Hindlimb muscle (tissue), 1 donor: ENCODE data around the gene CAV1. TPM values are rescaled to one million over a fixed set of nuclear protein-coding genes. Genes with fewer than 3 reads are reported as not detected.

Experiments used
- DNase-seq: peaks from one replicate; pipeline ENCODE4 v3.0.0-alpha.2; 2013
- polyA plus RNA-seq: library from polyadenylated mRNA; unstranded; fragments of 120-200 nt; gene quantifications from one replicate; pipeline ENCODE4 v1.2.1, GENCODE V29; 2013; ENCODE audit not compliant: insufficient read length

The CAV1 gene
- polyA plus RNA-seq, 1 donor = 196 TPM

DNA sequence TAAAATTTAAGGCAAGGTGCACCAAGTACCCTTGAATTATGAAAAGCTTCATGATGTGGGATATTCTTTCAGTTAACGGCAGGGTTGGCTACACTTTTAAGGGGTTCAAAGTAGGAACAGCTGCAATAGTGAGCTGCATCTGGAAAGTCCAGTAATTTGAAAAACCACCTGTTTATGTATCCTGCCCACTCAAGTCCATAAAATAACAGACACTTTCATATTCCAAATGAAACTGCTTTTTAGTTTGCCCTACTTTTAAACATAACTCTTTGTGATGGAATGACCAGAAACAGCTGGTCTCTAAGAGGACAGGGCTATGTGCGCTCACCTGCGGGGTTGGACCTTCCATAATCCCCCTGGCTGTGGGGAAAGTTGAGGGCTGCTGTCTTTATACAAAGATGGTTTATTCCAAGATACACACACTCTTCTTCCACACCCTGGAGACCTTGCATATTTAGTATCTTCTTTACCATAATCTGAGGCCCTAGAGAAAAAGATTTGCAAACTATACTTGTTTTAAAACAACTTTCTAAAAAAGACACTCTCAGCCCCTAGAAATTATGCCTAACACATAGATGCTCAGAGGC, 7.4 kb downstream of the CAV1 start:
- no peak for DNase-seq

GRCh38 chr7:116534790-116535189, 10.0 kb downstream of the CAV1 start:
- DNase-seq = no peak

- DNase-seq = no peak
These were observed 10.6 kb downstream of the CAV1 start for GRCh38 chr7:116535416-116535815.

DNA sequence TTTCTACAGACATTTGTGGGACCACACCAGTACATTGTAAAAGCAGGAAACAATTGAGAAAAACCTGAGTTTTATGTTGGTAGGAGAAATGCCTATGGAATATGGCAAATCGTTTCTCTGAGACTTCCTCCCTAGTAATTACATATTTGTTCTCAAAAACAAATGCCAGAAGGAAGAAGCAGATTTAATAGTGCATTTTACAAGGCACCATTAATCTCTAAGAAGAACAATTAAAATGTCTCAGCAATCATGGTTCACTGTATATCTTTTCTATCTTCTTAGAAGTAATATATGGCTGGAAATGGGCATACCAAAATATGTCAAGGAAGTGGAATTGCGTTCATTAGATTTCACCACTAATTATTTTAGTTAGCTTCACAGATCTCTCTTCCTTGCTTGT, 13.3 kb downstream of the CAV1 start:
- DNase-seq = no peak

DNA sequence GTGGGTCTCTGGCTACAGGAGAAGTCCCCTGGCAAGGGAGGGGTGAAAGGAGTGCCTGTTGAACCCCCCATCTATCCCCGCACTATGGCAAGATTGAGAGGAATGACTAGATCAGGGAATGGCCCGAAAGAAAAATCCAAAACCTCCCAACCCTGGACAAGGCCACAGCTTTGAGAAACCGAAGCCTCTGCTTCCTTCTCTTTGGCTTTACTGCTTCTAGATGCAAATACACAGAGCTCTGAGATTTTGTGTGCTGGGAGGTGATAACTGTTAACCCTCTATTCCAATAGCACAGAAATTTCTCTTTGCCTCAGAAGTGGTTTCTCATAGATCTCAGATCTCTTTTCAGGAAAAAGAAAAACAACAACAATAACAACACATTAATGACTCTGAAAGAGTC, 15.0 kb downstream of the CAV1 start:
- DNase-seq = no peak

DNA sequence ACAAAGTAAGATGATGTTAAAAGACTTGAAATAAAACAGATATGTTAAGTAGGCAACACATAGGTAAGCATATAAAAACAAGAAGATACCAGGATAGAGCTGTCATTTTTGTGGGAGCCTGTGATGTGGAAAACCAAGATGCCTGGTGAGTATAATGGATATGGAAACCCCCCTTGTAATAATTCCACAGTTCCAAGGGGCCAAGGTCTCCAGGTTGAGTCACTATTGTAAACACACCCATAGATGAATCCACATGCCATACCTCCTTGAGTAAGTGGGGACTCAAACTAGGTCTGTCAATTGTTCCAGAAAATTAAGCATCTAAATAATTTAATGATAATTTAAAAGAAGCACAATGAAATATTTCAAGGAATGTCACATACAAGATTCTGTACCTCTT, 15.9 kb downstream of the CAV1 start:
- DNase-seq = no peak

DNA sequence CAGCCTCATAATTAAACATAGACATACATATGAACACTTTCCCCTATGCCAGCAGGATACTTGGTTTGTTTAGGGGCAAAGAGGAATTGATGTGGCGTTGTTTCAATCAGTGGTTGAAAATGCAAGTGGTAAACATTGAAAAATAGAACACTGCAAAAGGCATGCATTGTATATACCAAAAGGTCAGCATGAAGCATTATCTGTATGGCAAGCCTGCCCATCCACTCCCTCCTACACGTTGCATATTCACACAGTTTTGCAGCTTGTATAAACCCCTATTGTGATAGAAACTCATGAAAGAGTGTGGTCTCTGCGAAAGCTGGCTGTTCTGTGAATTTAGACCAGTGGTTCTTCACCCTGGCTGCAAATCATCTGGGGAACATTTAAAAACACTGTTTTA, 17.1 kb downstream of the CAV1 start:
- DNase-seq = no peak

DNA sequence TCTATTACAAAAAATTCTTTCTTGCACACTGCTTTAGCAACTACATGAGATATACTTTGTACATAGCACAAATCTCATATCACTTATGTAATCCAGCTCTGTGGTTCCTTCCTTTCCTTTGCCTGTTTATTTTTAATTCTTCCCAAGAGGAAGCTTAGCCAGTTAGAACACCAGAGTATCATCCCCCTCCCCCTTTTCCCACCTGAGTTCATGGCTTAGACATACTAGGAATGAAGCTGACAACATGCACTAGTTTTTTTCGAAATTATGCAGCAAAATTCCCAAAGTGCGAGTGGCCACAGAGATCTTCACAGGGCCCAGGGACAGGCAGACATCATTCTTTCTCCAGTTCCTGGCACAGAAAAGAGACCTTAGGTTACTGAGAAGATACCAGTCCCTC, 17.8 kb downstream of the CAV1 start:
- no peak for DNase-seq

GRCh38 chr7:116543664-116544063, 18.8 kb downstream of the CAV1 start:
- DNase-seq = no peak

- no peak for DNase-seq
These were observed 19.7 kb downstream of the CAV1 start for GRCh38 chr7:116544487-116544886.

DNA sequence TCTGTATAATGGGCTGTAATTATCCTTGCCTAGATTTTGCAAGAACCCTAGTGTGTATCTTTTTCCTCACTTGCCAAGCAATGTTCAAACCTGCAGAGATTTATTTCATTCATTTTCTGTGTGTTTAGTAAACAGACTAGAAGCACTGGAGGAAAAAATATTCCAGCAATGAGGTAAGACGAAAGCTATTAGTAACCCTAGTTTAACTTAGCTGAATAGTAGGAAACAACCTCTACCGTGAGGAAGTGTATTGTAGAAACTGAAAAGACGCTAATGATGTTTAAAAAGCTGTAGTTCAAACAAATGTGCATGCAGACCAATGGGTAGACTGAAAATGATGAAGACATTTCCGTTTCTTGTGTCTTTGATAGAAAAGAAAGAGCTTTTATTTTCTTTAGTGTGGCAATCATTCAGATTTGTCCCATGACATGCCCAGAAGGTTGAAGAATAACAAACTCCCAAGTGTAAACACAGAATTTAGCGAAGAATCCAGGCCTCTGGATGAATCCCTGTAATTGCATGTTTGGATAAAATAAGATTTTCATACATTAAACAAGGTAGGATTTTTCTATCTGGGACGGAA, 20.7 kb downstream of the CAV1 start:
- DNase-seq = no peak

DNA sequence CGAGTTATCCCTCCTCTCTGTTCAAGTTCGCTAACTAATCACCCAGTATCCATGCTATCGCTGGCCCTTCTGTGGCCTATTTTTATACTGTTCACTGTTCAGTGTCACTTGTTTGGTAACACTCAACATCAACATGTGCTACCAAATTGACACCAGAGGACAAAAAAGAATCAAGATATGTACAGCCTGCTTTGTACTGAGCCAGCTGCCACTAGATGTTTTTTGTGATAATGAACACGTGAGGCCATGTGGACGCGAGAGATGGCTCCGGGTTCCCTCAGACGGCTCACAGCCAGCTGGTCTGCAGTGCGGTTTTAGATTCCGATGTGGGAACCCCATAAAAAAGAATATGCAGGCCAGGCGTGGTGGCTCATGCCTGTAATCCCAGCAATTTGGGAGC, 21.2 kb downstream of the CAV1 start:
- DNase-seq = no peak

DNA sequence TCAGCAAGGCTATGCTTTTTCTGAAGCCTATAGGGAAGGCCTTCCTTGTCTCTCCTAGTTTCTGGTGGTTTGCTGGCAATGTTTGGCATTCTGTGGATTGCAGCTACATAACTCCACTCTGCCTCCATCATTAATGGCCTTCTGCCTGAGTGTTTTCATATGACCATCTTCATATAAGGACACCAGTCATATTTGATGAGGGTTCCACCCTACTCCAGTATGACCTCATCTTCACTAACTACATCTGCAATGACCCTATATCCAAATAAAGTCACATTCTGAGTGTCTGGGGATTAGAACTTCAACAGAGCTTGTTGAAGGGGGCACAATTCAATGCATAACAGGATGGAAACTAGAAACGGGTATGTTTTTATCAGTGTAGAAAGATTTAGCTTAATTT, 22.1 kb downstream of the CAV1 start:
- DNase-seq = no peak

DNA sequence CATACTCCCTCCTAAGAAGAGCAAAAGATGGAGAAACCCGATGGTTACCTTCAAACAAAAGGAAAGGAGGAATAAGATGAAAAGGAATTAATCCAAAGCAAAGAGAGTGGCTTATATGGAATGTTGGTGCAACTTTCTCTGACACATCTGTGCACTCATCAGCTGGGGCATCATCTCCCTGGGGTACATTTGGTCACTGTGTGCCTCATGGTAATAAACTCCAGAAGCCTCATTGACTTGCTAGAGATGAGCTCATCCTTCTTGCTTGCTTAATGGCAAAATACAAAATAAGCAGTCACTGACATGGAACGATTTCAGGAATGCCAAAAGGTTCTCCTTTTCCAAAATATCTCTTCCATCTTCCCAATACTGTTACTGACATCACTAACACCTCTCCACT, 22.5 kb downstream of the CAV1 start:
- DNase-seq = no peak

DNA sequence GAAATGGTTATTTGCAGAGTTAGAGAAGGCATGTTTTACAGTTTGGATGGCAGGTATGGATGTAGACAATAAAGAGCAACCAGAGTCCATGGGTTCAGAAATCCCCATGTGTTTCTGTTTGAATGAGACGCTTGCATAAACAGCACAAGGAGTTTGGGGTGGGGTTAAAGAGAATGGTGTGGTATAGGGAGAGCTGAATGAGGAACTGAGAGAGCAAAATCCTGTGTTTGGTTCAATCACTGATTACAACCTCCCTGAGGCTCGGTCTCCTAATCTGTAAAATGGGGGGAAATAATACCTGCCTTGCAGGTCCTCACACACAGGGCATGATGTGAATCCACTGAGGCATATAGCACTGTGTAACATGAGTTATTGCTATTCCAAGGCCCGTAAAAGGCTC, 23.7 kb downstream of the CAV1 start:
- no peak for DNase-seq

GRCh38 chr7:116549370-116549769, 24.5 kb downstream of the CAV1 start:
- no peak for DNase-seq

GRCh38 chr7:116551692-116552091, 26.9 kb downstream of the CAV1 start:
- DNase-seq = no peak

DNA sequence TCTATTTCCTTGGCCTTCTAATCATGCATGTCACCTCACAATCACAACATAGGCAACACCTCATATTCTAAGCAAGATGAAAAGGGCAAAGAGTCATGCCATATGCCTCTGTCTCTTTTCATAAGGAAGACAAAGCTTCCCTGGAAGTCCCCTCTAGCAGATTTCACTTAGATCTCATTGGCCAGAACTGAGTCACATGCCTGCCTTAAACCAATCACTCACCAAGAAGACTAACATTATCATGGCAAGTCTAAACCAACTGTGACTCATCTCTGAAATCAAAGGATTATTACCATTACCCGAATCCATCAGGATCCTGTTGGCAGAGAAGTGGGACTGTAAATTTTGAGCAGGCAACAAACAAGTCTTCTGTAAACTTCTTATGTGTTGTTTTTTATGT, 27.8 kb downstream of the CAV1 start:
- no peak for DNase-seq

DNA sequence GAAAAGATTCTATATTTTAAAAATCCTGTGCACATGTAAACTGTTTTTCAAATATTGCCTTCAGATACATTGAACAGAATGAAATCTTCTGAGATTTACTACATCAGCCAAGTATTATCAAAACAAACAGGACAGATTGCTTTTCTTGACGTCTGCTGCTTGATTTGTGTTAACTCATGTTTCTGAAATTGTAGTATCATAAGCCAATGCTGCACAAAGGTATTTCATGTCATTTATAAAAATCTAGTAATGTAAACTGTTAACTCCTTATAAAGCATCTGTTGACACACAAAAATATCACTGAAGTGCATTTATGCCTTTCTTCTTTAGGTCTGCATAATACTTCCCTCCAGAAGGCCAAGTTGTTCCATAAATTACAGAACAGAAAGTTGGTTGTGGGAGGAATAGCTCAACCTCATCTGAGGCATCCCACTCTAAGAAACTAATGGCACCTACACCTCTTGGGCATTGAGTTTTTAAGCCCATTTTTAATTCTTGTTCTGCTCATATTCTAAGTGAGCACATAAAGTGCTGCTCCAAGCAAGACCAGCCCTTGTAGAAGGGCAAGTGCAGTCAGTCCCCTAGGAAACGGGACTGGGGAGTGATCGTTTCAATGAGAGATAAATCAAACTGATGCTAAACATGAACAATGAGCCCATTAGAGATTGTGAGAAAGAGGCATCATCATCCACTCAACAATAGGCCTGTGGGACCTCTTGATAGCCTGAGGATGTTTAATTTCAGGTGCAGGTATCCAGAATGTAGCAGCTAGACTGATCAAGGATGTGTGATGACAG, 28.5 kb downstream of the CAV1 start:
- no peak for DNase-seq

DNA sequence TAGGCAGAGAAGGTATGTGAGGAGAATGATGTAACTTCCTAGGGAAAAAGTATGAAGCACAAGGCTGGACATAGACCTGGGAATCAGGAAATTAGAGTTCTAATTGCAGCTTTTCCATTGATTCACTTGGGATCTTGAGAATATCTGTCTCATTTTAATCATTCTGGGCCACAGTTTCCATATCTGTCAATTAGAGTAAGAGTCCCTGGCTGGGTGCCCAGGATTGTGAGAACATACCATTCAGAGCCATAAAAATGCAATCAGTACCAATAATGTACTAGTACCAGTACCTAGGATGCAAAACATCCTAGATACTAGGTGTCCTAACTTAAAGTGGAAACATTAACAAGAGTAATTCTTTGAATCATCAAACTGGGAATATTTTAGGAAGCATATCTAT, 29.6 kb downstream of the CAV1 start:
- no peak for DNase-seq

GRCh38 chr7:116554911-116555310, 30.1 kb downstream of the CAV1 start:
- no peak for DNase-seq

DNA sequence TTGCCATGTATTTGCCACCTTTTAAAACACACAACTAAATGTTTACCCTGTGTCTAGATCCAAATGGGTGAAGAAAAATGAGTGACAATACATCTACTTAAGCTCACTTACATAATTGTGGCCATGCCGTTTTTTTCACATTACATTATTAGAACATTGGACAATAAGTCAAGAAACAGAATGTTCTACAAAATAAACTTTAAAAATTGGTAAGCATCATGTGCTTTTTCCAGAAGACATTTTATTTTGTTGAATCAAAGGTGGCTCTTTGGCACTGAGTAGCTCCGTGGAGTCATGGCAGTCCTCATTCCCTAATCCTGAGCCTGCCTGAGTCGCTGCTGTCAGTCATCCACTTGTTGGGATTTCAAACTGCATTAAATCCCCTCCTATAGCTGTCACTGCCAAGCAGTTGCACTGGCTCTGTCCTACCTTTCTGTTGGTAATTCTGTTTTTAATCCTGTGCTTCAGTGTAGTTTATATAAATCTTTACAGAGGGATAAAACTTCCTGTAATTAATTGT, 32.3 kb downstream of the CAV1 start:
- DNase-seq = no peak

DNA sequence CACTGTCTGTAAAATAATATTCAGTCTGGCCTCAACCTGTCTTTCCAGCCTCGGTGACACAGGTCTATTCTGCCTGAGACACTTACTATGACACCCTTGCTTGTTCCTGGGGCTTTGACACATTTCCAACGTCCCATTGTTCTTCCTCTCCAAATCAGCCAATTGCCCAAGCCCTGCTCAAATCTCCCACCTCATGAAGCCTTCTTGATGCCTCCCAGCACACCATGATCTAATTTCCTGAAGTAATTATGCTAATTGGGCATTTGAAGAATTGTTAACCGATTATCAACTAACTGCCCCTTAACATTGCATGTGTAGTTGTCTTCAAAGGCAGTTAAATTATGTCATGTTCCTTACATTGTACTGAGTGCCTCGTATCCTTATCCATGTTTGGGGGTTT, 33.1 kb downstream of the CAV1 start:
- DNase-seq = no peak
